Measurements from ENCODE around the gene VILL.

The VILL gene

GRCh38 chr3:37953226-37953625 lies 37.4 kb upstream of the VILL start:
- Histone ChIP-seq H3K9ac (ENCODE audit: low read depth, low read length) (no peak overlapping the region), H3K36me3 (ENCODE audit: insufficient read depth, low read depth, low read length) (no peaks in the 10 kb centered on the region), H3K27ac (ENCODE audit: low read length) (no peak overlapping the region), H3K27me3 (ENCODE audit: insufficient read depth, low read length) (no peaks in the 10 kb centered on the region), H3K4me3 (ENCODE audit: low read length) (no peak overlapping the region), H3K4me1 (ENCODE audit: insufficient read depth, low read length) (peaks cover 20% of the 10 kb centered on the region), H3K9me3 (ENCODE audit: insufficient read depth, low read depth, low read length) (no peaks in the 10 kb centered on the region)

- Histone ChIP-seq H3K4me3 (ENCODE audit: low read length) (no peak overlapping the region), H3K27ac (ENCODE audit: low read length) (no peak overlapping the region), H3K9me3 (ENCODE audit: insufficient read depth, low read depth, low read length) (no peaks in the 10 kb centered on the region), H3K9ac (ENCODE audit: low read depth, low read length) (no peak overlapping the region), H3K36me3 (ENCODE audit: insufficient read depth, low read depth, low read length) (no peaks in the 10 kb centered on the region), H3K27me3 (ENCODE audit: insufficient read depth, low read length) (no peaks in the 10 kb centered on the region), H3K4me1 (ENCODE audit: insufficient read depth, low read length) (peaks cover 20% of the 10 kb centered on the region)
Measured at GRCh38 chr3:37953707-37954394, 36.7 kb upstream of the VILL start.

GRCh38 chr3:37954881-37955280 lies 35.7 kb upstream of the VILL start:
- H3K9me3 ChIP-seq (ENCODE audit: insufficient read depth, low read depth, low read length), result no peaks in the 10 kb centered on the region
- no peak overlapping the region for H3K27ac ChIP-seq (ENCODE audit: low read length)
- no peak overlapping the region for H3K9ac ChIP-seq (ENCODE audit: low read depth, low read length)
- H3K27me3 ChIP-seq (ENCODE audit: insufficient read depth, low read length), result no peaks in the 10 kb centered on the region
- peaks cover 20% of the 10 kb centered on the region for H3K4me1 ChIP-seq (ENCODE audit: insufficient read depth, low read length)
- H3K4me3 ChIP-seq (ENCODE audit: low read length), result no peak overlapping the region
- no peaks in the 10 kb centered on the region for H3K36me3 ChIP-seq (ENCODE audit: insufficient read depth, low read depth, low read length)

DNA sequence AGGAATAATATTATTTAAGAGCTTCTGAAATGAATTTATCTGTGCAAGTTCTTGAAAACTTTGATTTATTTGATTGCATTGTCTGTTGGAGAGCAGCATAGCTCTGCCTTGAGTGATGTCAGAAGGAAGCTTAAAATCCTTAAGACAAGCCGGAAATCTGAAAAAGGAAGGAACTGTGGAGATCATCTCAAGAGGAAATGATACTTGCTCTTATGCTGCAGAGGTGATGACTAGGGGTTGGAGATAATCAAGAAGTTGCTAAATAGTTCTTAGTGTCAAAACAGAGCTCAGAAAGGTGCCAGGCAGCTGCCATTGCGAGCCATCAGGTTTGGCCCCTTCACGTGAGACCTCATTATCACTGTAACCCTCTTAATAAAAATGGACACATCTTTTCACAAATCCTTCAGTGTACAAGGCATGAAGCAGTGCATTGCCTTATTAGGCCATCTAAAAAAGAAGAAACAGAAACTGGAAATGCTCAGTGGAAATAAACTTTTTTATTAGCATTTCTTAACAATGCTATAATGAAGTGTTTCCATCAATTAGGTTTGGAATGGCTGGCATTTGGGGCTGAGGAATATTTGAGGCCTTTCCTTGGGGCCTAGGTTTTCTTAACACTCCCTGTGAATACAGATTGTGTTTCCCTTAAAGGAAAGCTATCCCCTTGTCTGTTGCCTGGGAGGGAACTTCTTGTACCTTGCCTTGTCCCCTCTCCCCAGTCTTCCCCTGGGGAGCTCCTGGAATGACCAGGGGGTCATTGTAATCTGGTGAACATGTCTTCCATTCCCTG lies 34.5 kb upstream of the VILL start:
- no peaks in the 10 kb centered on the region for H3K36me3 ChIP-seq (ENCODE audit: insufficient read depth, low read depth, low read length)
- H3K4me3 ChIP-seq (ENCODE audit: low read length), result no peak overlapping the region
- no peaks in the 10 kb centered on the region for H3K9me3 ChIP-seq (ENCODE audit: insufficient read depth, low read depth, low read length)
- no peak overlapping the region for H3K9ac ChIP-seq (ENCODE audit: low read depth, low read length)
- peaks cover 20% of the 10 kb centered on the region for H3K4me1 ChIP-seq (ENCODE audit: insufficient read depth, low read length)
- H3K27ac ChIP-seq (ENCODE audit: low read length), result no peak overlapping the region
- no peaks in the 10 kb centered on the region for H3K27me3 ChIP-seq (ENCODE audit: insufficient read depth, low read length)

- no peak overlapping the region for H3K27ac ChIP-seq (ENCODE audit: low read length)
- H3K9ac ChIP-seq (ENCODE audit: low read depth, low read length), result no peak overlapping the region
- H3K36me3 ChIP-seq (ENCODE audit: insufficient read depth, low read depth, low read length), result no peaks in the 10 kb centered on the region
- H3K9me3 ChIP-seq (ENCODE audit: insufficient read depth, low read depth, low read length), result no peaks in the 10 kb centered on the region
- peaks cover 27% of the 10 kb centered on the region for H3K4me1 ChIP-seq (ENCODE audit: insufficient read depth, low read length)
- no peak overlapping the region for H3K4me3 ChIP-seq (ENCODE audit: low read length)
- no peaks in the 10 kb centered on the region for H3K27me3 ChIP-seq (ENCODE audit: insufficient read depth, low read length)
Measured at GRCh38 chr3:37956723-37957538, 33.7 kb upstream of the VILL start.

DNA sequence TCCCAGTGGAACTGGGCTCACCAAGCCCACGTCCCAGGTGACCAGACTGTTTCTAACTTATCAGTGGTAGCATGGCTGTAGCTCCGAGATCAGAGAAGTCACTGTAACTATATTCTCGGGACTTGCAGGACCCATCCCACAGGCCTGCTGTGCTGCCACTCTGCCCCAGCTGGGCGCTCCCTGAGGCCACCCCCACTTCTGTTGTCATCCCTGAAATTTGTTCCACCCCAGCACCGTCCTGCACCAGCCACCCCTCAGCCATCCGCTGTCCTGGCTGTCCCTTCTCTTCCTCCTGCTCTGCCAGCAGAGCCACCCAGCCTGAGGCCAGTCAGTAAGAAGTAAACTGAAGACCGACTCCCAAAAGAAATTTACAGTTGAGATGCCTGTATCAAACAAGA lies 33.0 kb upstream of the VILL start:
- H3K27me3 ChIP-seq (ENCODE audit: insufficient read depth, low read length), result no peaks in the 10 kb centered on the region
- H3K36me3 ChIP-seq (ENCODE audit: insufficient read depth, low read depth, low read length), result no peaks in the 10 kb centered on the region
- no peak overlapping the region for H3K4me3 ChIP-seq (ENCODE audit: low read length)
- no peak overlapping the region for H3K9ac ChIP-seq (ENCODE audit: low read depth, low read length)
- no peak overlapping the region for H3K27ac ChIP-seq (ENCODE audit: low read length)
- H3K4me1 ChIP-seq (ENCODE audit: insufficient read depth, low read length), result peaks cover 33% of the 10 kb centered on the region
- H3K9me3 ChIP-seq (ENCODE audit: insufficient read depth, low read depth, low read length), result no peaks in the 10 kb centered on the region

DNA sequence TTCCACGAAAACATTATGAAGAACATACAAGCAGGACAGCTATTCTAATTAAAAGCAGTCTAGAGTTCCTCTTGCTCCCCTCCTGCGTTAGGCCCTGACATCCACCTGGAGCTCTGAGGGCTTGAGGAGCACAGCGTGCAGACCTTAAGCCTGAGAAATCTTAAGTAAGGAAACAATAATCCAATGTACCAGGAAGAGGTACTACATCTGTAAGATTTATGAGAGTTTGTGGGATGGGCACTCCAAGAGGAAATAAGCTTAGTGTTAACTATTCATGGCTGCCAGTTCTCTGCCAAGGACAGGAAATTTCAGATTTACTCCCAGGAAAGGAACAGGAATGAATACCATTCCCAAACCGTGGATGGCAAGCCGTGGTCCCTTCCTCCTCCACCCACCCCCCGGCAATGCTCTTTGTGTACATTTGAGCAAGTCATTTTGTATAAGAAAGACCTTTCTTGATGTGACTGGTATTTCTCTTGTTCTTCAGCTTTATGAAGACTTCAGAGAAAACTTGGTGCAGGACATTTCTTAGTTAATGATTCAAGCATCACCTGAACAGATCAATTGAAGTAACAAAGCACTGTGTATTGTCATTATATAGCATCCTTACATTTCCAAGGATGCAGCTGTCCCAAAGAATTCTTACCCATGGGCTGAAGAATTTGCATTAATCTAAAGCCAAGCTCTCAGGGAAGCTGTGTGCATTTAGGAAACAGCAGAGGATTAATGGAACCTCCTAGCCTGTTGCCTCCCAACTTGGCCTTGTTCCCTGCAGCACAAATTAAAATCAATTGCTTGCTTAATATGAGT lies 28.8 kb upstream of the VILL start:
- H3K27ac ChIP-seq (ENCODE audit: low read length), result peak overlapping the region; percentile 32
- no peaks in the 10 kb centered on the region for H3K27me3 ChIP-seq (ENCODE audit: insufficient read depth, low read length)

GRCh38 chr3:37963016-37963415 lies 27.6 kb upstream of the VILL start:
- H3K36me3 ChIP-seq (ENCODE audit: insufficient read depth, low read depth, low read length), result no peaks in the 10 kb centered on the region
- no peaks in the 10 kb centered on the region for H3K9me3 ChIP-seq (ENCODE audit: insufficient read depth, low read depth, low read length)
- H3K27ac ChIP-seq (ENCODE audit: low read length), result no peak overlapping the region
- H3K4me3 ChIP-seq (ENCODE audit: low read length), result no peak overlapping the region
- H3K9ac ChIP-seq (ENCODE audit: low read depth, low read length), result no peak overlapping the region; the same call in 1 of the 2 replicates
- H3K4me1 ChIP-seq (ENCODE audit: insufficient read depth, low read length), result peaks cover 21% of the 10 kb centered on the region
- no peaks in the 10 kb centered on the region for H3K27me3 ChIP-seq (ENCODE audit: insufficient read depth, low read length)

More for the DNA sequence above, 28.8 kb upstream of the VILL start:
- Histone ChIP-seq H3K36me3 (ENCODE audit: insufficient read depth, low read depth, low read length) (no peaks in the 10 kb centered on the region), H3K4me1 (ENCODE audit: insufficient read depth, low read length) (peaks cover 27% of the 10 kb centered on the region), H3K4me3 (ENCODE audit: low read length) (peak overlapping the region; percentile 1; the same call in 1 of the 2 replicates), H3K9ac (ENCODE audit: low read depth, low read length) (peak overlapping the region; percentile 55), H3K9me3 (ENCODE audit: insufficient read depth, low read depth, low read length) (no peaks in the 10 kb centered on the region)

DNA sequence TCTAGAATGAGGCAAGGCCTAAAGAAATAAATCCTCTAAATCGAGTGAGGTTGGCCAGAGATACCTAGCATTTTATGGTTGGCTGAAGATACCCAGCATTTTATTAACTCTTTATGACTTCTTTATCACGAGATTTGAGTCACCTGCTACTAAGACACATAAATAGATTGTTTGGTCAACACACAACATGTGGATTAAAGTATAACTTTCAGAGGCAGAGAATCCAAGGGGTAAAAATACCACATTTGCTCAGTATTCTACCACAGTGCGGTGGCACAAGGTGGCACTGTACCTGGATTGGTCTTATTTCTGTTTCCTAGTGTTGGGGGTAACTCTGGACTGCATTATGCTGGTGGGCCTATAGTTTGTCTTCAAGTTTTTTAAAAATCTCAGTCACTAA lies 27.0 kb upstream of the VILL start:
- Histone ChIP-seq H3K27ac (ENCODE audit: low read length) (no peak overlapping the region), H3K4me3 (ENCODE audit: low read length) (no peak overlapping the region), H3K4me1 (ENCODE audit: insufficient read depth, low read length) (peaks cover 23% of the 10 kb centered on the region), H3K36me3 (ENCODE audit: insufficient read depth, low read depth, low read length) (no peaks in the 10 kb centered on the region), H3K9ac (ENCODE audit: low read depth, low read length) (no peak overlapping the region), H3K9me3 (ENCODE audit: insufficient read depth, low read depth, low read length) (no peaks in the 10 kb centered on the region), H3K27me3 (ENCODE audit: insufficient read depth, low read length) (no peaks in the 10 kb centered on the region)

DNA sequence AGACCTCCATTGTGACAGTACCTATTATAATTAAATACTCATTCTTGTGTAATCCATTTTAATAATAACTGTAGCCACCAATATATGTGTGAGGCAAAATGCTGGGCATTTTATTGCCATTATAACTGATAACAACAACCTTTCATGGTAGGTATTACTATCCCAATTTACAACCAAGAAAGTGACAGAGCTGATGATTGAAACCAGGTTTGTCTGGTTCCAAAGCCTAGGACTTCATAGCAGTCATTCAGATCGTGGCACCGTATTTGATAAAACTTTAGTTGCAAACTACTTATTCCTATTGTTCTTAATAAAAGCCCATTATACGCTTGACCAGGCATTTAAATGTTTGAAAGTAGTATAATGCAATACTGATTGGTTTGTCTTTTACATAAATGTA lies 26.4 kb upstream of the VILL start:
- Histone ChIP-seq H3K36me3 (ENCODE audit: insufficient read depth, low read depth, low read length) (no peaks in the 10 kb centered on the region), H3K4me3 (ENCODE audit: low read length) (no peak overlapping the region), H3K9ac (ENCODE audit: low read depth, low read length) (no peak overlapping the region), H3K9me3 (ENCODE audit: insufficient read depth, low read depth, low read length) (no peaks in the 10 kb centered on the region), H3K27ac (ENCODE audit: low read length) (no peak overlapping the region), H3K4me1 (ENCODE audit: insufficient read depth, low read length) (peaks cover 23% of the 10 kb centered on the region), H3K27me3 (ENCODE audit: insufficient read depth, low read length) (no peaks in the 10 kb centered on the region)

GRCh38 chr3:37964716-37965115 lies 25.9 kb upstream of the VILL start:
- Histone ChIP-seq H3K4me3 (ENCODE audit: low read length) (no peak overlapping the region), H3K4me1 (ENCODE audit: insufficient read depth, low read length) (peaks cover 23% of the 10 kb centered on the region), H3K9ac (ENCODE audit: low read depth, low read length) (no peak overlapping the region), H3K27ac (ENCODE audit: low read length) (no peak overlapping the region), H3K27me3 (ENCODE audit: insufficient read depth, low read length) (no peaks in the 10 kb centered on the region), H3K36me3 (ENCODE audit: insufficient read depth, low read depth, low read length) (no peaks in the 10 kb centered on the region), H3K9me3 (ENCODE audit: insufficient read depth, low read depth, low read length) (no peaks in the 10 kb centered on the region)
